Esophagus squamous epithelium (tissue), 4 donors: ENCODE results near the gene SPIB.

Experiments used
- POLR2A ChIP-seq, 4 donors: fragments of 450-650 bp; IDR thresholded peaks; one replicate each; pipeline ENCODE4 v1.6.1; 2017; ENCODE audit warnings: antibody characterized with exemption in 4 of 4, mild to moderate bottlenecking in 4 of 4, moderate library complexity in 3 of 4
- TF ChIP-seq, protein P1 (sequence below), 6 experiments: fragments of 450-650 bp in 4 of 6; fragments of 200-600 bp in 2 of 6; sonication (generic) in 2 of 6; IDR thresholded peaks; one replicate each; pipeline ENCODE4 v1.5.1; 2016 to 2019; ENCODE audit warnings: antibody characterized with exemption in 6 of 6, mild to moderate bottlenecking in 4 of 6, moderate library complexity in 4 of 6

DNA sequence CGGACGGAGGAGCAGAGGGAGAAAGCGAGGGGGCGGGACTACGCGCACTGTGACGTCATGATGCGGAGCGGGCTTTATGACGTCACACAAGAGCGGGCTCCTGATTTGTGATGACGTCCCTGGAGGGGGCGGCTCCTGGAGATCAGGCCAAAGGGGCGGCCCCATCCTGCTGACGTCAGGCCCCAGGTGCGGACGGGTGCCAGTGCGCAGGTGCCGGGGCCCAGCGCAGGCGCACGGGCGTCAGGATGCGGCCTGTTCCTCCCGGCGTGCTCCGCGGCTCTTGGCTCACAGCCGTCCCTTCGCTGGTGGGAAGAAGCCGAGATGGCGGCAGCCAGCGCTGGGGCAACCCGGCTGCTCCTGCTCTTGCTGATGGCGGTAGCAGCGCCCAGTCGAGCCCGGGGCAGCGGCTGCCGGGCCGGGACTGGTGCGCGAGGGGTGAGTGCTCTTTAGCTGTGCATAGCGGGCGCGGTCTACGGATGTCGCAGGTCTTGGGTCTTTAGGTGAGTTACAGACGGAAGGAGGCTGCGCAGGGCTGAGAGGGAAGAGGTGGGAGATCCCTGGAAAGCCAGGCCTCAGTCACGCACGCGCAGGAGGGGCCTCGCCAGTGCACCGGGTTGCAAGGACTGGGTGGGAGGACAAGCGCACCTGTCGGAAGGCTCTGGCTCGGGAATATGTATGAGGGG, 57.6 kb downstream of the SPIB start, which contains the start of the genes EMC10 and GARIN5A:
- peak in 3 of 4 donors; percentile 52 to 71 (median 53) for TF ChIP-seq POLR2A (IDR thresholded peaks at IDR 0.05)
- TF ChIP-seq, protein P1, sequence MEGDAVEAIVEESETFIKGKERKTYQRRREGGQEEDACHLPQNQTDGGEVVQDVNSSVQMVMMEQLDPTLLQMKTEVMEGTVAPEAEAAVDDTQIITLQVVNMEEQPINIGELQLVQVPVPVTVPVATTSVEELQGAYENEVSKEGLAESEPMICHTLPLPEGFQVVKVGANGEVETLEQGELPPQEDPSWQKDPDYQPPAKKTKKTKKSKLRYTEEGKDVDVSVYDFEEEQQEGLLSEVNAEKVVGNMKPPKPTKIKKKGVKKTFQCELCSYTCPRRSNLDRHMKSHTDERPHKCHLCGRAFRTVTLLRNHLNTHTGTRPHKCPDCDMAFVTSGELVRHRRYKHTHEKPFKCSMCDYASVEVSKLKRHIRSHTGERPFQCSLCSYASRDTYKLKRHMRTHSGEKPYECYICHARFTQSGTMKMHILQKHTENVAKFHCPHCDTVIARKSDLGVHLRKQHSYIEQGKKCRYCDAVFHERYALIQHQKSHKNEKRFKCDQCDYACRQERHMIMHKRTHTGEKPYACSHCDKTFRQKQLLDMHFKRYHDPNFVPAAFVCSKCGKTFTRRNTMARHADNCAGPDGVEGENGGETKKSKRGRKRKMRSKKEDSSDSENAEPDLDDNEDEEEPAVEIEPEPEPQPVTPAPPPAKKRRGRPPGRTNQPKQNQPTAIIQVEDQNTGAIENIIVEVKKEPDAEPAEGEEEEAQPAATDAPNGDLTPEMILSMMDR (IDR thresholded peaks at IDR 0.05): peak in 2 of 6 experiments; percentile 28 to 42
